NCI-H2196 (cell line): ENCODE data around the gene GRIN2A.

Experiments
- DNase-seq: peaks from one replicate; lab custom pipeline; 2025; ENCODE audit not compliant: unreplicated experiment; lab: John Stamatoyannopoulos, UW

GRIN2A gene

GRCh38 chr16:10137341-10137740, 44.9 kb downstream of the GRIN2A start:
- DNase-seq: no peak

- DNase-seq: no peak
These were observed 45.3 kb downstream of the GRIN2A start for GRCh38 chr16:10136916-10137315.

- DNase-seq: no peak
These were observed 51.7 kb downstream of the GRIN2A start for GRCh38 chr16:10130538-10130937.

GRCh38 chr16:10128397-10129258, 53.6 kb downstream of the GRIN2A start:
- no peak for DNase-seq

- no peak for DNase-seq
These were observed 55.5 kb downstream of the GRIN2A start for GRCh38 chr16:10126686-10127085.

GRCh38 chr16:10123141-10123540, 59.1 kb downstream of the GRIN2A start:
- DNase-seq: no peak

- DNase-seq: no peak
These were observed 59.7 kb downstream of the GRIN2A start for GRCh38 chr16:10122546-10122945.

DNA sequence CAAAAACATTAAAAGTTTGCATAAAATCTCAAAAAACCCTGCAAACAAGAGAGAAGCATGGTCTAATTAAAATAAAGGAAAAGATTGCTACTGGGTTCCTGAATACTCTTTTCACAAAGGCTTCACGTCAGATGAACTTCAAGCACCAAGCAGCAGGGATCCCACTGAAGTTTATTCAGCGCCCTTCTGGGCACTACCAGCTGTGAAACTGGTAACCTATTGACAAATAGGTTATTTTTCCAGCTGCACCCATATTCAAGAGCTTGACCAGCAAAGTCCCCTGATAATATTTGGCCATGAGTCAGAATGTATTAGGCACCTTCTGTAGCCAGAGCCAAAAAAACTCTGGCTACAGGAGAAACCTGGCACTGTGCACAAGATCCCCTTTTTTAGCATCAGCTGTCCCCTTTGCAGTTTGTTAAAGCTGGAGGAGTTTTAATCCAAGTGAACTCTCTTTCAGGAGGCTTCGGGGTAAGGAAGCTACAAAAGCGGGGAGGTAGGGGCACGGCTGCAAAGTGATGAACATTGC, 60.3 kb downstream of the GRIN2A start:
- no peak for DNase-seq

DNA sequence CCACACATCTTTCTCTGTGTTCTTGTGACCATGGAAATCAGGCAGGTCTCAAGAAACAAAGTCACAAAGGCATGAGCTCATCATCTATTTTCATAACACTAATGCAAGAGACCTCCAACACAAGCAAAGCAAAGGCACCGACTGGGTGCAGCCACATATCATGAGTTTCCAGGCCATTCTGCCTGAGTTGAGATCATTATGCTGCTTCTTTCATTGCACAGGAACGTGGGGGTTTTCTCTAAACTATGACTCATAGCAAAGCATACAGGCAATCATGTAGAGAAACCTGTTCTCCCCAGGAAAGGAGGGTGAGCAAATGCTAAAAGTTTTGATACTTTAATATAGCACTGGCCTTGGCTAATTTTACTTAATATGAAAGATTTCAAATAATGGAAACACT, 60.7 kb downstream of the GRIN2A start:
- no peak for DNase-seq

DNA sequence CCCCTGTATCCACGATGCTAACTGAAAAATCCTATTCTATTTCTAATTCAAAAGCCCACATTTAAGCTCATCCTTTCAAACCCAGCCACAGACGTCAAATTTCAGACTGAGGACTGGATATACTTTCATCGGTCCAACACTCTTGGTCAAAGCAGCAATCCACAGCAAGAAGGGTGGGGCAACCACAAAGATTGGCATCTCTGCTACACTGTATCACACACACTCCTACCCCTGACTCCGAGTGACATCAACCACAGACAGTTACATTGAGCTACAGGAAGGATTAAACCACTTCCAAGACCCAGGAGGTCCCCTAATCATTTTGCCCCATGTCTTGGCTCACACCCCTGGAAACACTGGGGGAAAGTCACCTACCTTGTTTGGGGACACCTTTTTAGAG, 61.3 kb downstream of the GRIN2A start:
- no peak for DNase-seq

GRCh38 chr16:10114409-10114808, 67.8 kb downstream of the GRIN2A start:
- no peak for DNase-seq

DNA sequence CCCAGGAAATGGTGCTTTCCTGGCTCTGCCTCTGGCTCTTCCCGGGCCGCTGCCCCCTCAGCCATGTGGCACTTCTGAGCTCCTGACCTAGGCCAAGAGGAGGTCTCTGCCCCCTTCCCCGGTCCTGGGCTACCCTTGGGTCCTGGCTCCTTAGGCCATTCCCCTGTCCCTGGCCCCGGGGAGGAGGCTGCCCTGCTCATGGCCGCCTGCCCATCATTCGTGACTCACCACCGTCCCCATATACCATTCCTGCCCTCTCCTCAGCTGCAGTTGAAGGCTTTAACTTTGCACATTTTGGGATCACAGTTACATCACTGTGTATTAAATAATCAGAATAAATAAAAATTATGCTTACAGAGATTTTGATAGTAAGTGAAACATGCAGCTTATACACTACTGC, 69.0 kb downstream of the GRIN2A start:
- DNase-seq: no peak

DNA sequence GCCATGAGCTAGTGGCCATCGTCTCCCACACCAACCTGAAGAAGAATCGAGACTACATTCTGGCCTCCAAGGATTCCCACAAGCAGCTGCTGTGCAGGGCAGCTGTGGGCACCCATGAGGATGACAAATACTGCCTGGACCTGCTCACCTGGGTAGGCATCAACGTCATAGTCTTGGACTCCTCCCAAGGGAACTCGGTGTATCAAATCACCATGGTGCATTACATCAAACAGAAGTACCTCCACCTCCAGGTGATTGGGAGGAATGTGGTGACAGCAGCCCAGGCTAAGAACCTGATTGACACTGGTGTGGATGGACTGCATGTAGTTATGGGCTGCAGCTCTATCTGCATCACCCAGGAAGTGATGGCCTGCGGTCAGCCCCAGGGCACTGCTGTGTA, 70.2 kb downstream of the GRIN2A start:
- DNase-seq: no peak

GRCh38 chr16:10111156-10111761, 71.0 kb downstream of the GRIN2A start:
- no peak for DNase-seq

GRCh38 chr16:10110552-10110951, 71.7 kb downstream of the GRIN2A start:
- no peak for DNase-seq

DNA sequence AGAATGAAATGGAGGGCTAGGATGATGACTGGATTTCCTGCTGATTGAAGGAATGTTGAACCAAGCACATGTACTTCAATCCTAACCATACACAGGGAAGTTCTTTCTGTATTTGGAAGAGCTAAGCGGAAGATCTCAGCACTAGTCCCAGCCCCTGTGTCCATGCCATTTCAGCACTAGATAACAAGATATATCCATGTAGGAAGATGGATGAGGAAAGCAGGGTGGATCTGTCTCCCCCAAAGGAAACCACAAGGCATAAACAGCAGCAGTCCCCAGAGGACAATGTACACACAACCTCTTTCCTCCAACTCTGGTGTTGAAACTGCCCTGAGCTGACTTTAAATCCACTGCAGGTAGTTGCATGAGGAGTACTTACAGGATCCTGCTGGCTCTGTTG, 75.1 kb downstream of the GRIN2A start:
- no peak for DNase-seq

DNA sequence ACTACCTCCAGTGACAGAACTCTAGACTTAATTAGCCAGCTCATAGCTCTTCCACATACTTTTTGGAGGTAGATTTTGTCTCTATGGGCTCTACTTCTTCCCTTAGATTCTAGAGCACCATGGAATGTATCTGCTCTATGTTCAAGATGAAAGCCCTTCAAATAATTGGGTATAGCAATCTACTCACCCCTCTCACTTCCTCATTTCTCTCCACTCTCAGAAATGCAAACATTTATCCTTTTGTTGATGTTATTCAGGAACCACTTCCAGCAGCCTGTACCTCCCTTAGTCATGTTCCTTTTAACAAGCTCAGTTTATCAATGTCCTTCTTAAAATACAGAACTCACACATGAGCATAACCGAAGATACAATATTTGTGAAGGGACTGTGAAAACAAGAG, 78.5 kb downstream of the GRIN2A start:
- DNase-seq: no peak

GRCh38 chr16:10103118-10103517, 79.1 kb downstream of the GRIN2A start:
- no peak for DNase-seq

- DNase-seq: no peak
These were observed 81.4 kb downstream of the GRIN2A start for GRCh38 chr16:10100829-10101228.

GRCh38 chr16:10098991-10099390, 83.2 kb downstream of the GRIN2A start:
- DNase-seq: no peak

DNA sequence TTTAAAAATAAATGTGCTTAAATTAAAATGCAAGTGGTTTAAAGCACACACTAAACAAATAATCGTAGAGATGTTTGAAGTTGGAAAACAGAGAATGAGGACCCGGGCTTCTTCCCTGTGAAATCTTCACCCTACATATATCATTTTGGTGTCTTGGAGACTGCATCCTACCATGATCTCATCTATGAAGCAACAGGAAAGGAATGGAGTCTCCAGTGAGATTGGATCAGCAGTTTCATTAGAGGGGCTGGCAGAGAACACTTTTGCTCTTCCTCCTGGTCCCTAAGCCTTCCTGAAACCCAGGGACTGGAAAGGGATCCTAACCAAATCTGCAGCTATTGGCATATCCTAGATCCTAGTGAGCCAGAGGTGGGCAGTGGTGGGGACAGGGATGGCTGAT, 85.0 kb downstream of the GRIN2A start:
- DNase-seq: no peak

- no peak for DNase-seq
These were observed 88.7 kb downstream of the GRIN2A start for GRCh38 chr16:10093576-10093975.
